Mucosa of descending colon (tissue), 3 donors: ENCODE results near the gene PEDS1. TPM values are rescaled to one million over a fixed set of nuclear protein-coding genes. Genes with fewer than 3 reads are reported as not detected.

Experiments
- ATAC-seq: fragments of 200-7000 bp; cut with Tn5 transposase; one replicate; pipeline ENCODE4 v1.9.1; 2020; ENCODE audit warnings: mild to moderate bottlenecking, moderate library complexity
- DNase-seq, 3 donors: peaks; one replicate each; pipeline ENCODE4 v3.0.0-alpha.2; 2020
- H3K36me3 ChIP-seq: fragments of 200-600 bp; one replicate; pipeline ENCODE4 v1.8.0; 2021; ENCODE audit warnings: low read depth, mild to moderate bottlenecking
- H3K4me1 ChIP-seq: fragments of 200-600 bp; one replicate; pipeline ENCODE4 v1.8.0; 2021; ENCODE audit warnings: low read depth, mild to moderate bottlenecking
- H3K4me3 ChIP-seq: fragments of 200-600 bp; one replicate; pipeline ENCODE4 v1.8.0; 2021; ENCODE audit warnings: mild to moderate bottlenecking
- H3K9me3 ChIP-seq: fragments of 200-600 bp; one replicate; pipeline ENCODE4 v1.8.0; 2021; ENCODE audit warnings: mild to moderate bottlenecking
- CTCF ChIP-seq: fragments of 200-600 bp; IDR thresholded peaks from one replicate; pipeline ENCODE4 v1.8.0; 2022; ENCODE audit warnings: antibody characterized with exemption, mild to moderate bottlenecking
- intact Hi-C, 2 donors: fragments of 100-400 bp; cut with DNase I in 1 of 2; cut with micrococcal nuclease in 1 of 2; formaldehyde crosslinking; loops; one replicate each; pipeline versions ENCODE4 v1.11.0 to v1.11.1; 2022; cut with DNase I, micrococcal nuclease
- total RNA-seq, 3 donors: library from RNA; stranded (reverse); fragmentation: NEBNext Ultra II Directional in 2 of 3; extraction: Animal tissue kit (Norgen Biotek cat#: 25700) in 2 of 3; gene quantifications; one replicate each; pipeline versions ENCODE4 v1.2.1 to v1.2.4, GENCODE V29; 2021 to 2023
- donor health status: DM: no; HTN: no; CAD: no; lungs with moderate emphysema.
- donor health status: DM: no; HTN: no; CAD: no.
- donor health status: DM: no; HTN: yes; CAD: no.

PEDS1 gene
- total RNA-seq, 3 donors from 2014 or later = 21.2 to 34.3 (median 23.3) TPM

GRCh38 chr20:50133041-50133440 is 20.5 kb downstream of the PEDS1 start:
- intact Hi-C loops = no loop called here
- ATAC-seq = no peak
- no peak for DNase-seq
- no peaks in the 10 kb centered on the region for H3K4me1 ChIP-seq
- TF ChIP-seq CTCF = no peak
- no peaks in the 10 kb centered on the region for H3K9me3 ChIP-seq
- H3K4me3 ChIP-seq = no peak overlapping the region
- H3K36me3 ChIP-seq = peaks cover 4% of the 10 kb centered on the region

- Histone ChIP-seq H3K9me3 (no peaks in the 10 kb centered on the region), H3K4me3 (no peak overlapping the region), H3K4me1 (peaks cover 5% of the 10 kb centered on the region), H3K36me3 (peaks cover 4% of the 10 kb centered on the region)
- intact Hi-C loops = no loop called here
- ATAC-seq = no peak
- DNase-seq = no peak
- no peak for TF ChIP-seq CTCF
Observed at GRCh38 chr20:50130995-50131394, 22.5 kb downstream of the PEDS1 start.

GRCh38 chr20:50130356-50130723 is 23.2 kb downstream of the PEDS1 start:
- Histone ChIP-seq H3K4me3 (no peak overlapping the region), H3K4me1 (peaks cover 5% of the 10 kb centered on the region), H3K9me3 (no peaks in the 10 kb centered on the region), H3K36me3 (peaks cover 4% of the 10 kb centered on the region)
- intact Hi-C loops = no loop called here
- no peak for ATAC-seq
- no peak for TF ChIP-seq CTCF
- no peak for DNase-seq

- Histone ChIP-seq H3K9me3 (no peaks in the 10 kb centered on the region), H3K4me3 (no peak overlapping the region), H3K36me3 (peaks cover 4% of the 10 kb centered on the region), H3K4me1 (peaks cover 5% of the 10 kb centered on the region)
- no peak for ATAC-seq
- DNase-seq = no peak
- intact Hi-C loops = no loop called here
- no peak for TF ChIP-seq CTCF
Observed at GRCh38 chr20:50129662-50130355, 23.7 kb downstream of the PEDS1 start.

GRCh38 chr20:50128520-50128905 is 25.0 kb downstream of the PEDS1 start:
- H3K4me1 ChIP-seq = peaks cover 5% of the 10 kb centered on the region
- no peak for TF ChIP-seq CTCF
- peaks cover 4% of the 10 kb centered on the region for H3K36me3 ChIP-seq
- DNase-seq (no peak), ATAC-seq (no peak)
- intact Hi-C loops = no loop called here
- H3K4me3 ChIP-seq = no peak overlapping the region
- no peaks in the 10 kb centered on the region for H3K9me3 ChIP-seq
